Fibroblast of lung (primary cell): ENCODE measurements around the gene ZNF609. TPM values are rescaled to one million over a fixed set of nuclear protein-coding genes. Genes with fewer than 3 reads are reported as not detected.

Source experiments
- DNase-seq, 2 donors: peaks; one replicate each; pipeline versions ENCODE4 v3.0.0 to v3.0.0-alpha.2; 2010; ENCODE audit warnings: low read depth in 2 of 2
- H2AFZ ChIP-seq: 2 replicates; pipeline ENCODE4 v1.5.1; 2012; ENCODE audit warnings: low read length, control low read depth, inconsistent platforms
- H3K27ac ChIP-seq: 2 replicates; pipeline ENCODE4 v1.5.1; 2011; ENCODE audit warnings: low read length, control low read depth; ENCODE audit not compliant: insufficient read depth
- H3K27me3 ChIP-seq: 2 replicates; pipeline ENCODE4 v1.5.1; 2011; ENCODE audit warnings: mild to moderate bottlenecking, low read length; ENCODE audit not compliant: control insufficient read depth, insufficient read depth
- H3K36me3 ChIP-seq: 2 replicates; pipeline ENCODE4 v1.5.1; 2011; ENCODE audit warnings: low read length; ENCODE audit not compliant: control insufficient read depth, insufficient read depth
- H3K4me1 ChIP-seq: 2 replicates; pipeline ENCODE4 v1.5.1; 2011; ENCODE audit warnings: low read length; ENCODE audit not compliant: control insufficient read depth, insufficient read depth; ENCODE audit errors: extremely low read depth
- H3K4me2 ChIP-seq: 2 replicates; pipeline ENCODE4 v1.5.1; 2011; ENCODE audit warnings: low read length, control low read depth; ENCODE audit not compliant: insufficient read depth; ENCODE audit errors: extremely low read depth
- H3K4me3 ChIP-seq, 4 experiments: fragments of 200-600 bp in 1 of 4; sonication (generic) in 1 of 4; replicated peaks in 1 of 4; 2 replicates each; pipeline ENCODE4 v1.5.1; 2011 to 2016; ENCODE audit warnings: low read length in 4 of 4, low read depth in 3 of 4, mild to moderate bottlenecking in 3 of 4, control low read depth in 2 of 4, inconsistent platforms in 1 of 4, mixed read lengths in 1 of 4; ENCODE audit not compliant: insufficient read depth in 1 of 4; ENCODE audit errors: control extremely low read depth in 1 of 4
- H3K79me2 ChIP-seq: 2 replicates; pipeline ENCODE4 v1.5.1; 2012; ENCODE audit warnings: mild to moderate bottlenecking, low read length, inconsistent platforms; ENCODE audit not compliant: control insufficient read depth, insufficient read depth
- H3K9ac ChIP-seq: 2 replicates; pipeline ENCODE4 v1.5.1; 2011; ENCODE audit warnings: mild to moderate bottlenecking, low read length, control low read depth; ENCODE audit not compliant: insufficient read depth
- H3K9me3 ChIP-seq: 2 replicates; pipeline ENCODE4 v1.5.1; 2012; ENCODE audit warnings: low read depth, low read length; ENCODE audit not compliant: control insufficient read depth, insufficient read depth
- H4K20me1 ChIP-seq: 2 replicates; pipeline ENCODE4 v1.5.1; 2011; ENCODE audit warnings: low read length; ENCODE audit not compliant: control insufficient read depth, insufficient read depth; ENCODE audit errors: extremely low read depth
- EZH2 ChIP-seq: IDR thresholded peaks from 2 replicates; pipeline ENCODE4 v1.5.1; 2012; ENCODE audit warnings: low read length, control low read depth, mild to moderate bottlenecking; ENCODE audit errors: missing control alignments
- polyA plus RNA-seq, 2 donors: library from polyadenylated mRNA; depleted of rRNA in 1 of 2; stranded (reverse) in 1 of 2; unstranded in 1 of 2; fragments of >200 nt; gene quantifications; 2 replicates each; pipeline ENCODE4 v1.2.1, GENCODE V29; 2011 to 2012; ENCODE audit warnings: missing spikeins in 1 of 2
- total RNA-seq: library from RNA; depleted of rRNA; stranded (reverse); fragments of >200 nt; gene quantifications from 2 replicates; pipeline ENCODE4 v1.2.1, GENCODE V29; 2014
- TF ChIP-seq, protein P1 (sequence below), 2 donors: IDR thresholded peaks in 1 of 2; conservative IDR thresholded peaks in 1 of 2; 1 replicate in 1 of 2; 2 replicates in 1 of 2; pipeline ENCODE4 v1.5.1; 2011 to 2012; ENCODE audit warnings: low read length in 2 of 2, control low read depth in 1 of 2, inconsistent platforms in 1 of 2, low read depth in 1 of 2, mild to moderate bottlenecking in 1 of 2

Gene ZNF609
- total and polyA plus RNA-seq, 2 donors (not counting 1 experiment from before 2014, with no cell fraction given) = 10.8 to 14.7 TPM

DNA sequence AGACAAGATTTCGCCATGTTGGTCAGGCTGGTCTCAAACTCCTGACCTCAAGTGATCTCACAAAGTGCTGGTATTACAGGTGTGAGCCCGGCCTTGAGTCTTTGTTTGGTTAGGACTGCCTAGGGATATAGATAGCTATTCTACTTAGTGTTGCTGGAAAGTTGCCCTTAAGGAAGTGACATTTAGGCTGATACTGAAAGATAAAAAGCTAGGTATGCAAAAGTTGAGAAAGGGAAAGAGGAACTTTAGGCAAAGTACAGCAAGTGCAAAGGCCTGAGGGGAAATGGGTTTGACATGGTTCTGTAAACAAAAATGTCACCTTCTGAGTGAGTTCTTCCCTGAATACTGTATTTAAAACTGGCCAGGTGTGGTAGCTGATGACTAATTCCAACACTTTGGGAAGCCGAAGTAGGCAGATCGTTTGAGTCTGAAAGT lies 111.5 kb downstream of the ZNF609 start:
- Histone ChIP-seq H3K9me3 (no peaks in the 10 kb centered on the region), H3K4me2 (no peak overlapping the region), H3K79me2 (peaks cover 2% of the 10 kb centered on the region), H2AFZ (no peak overlapping the region), H3K27ac (no peak overlapping the region), H3K4me3 (no peak overlapping the region), H3K27me3 (no peaks in the 10 kb centered on the region), H3K4me1 (peaks cover under 1% of the 10 kb centered on the region), H4K20me1 (peaks cover 2% of the 10 kb centered on the region), H3K9ac (no peak overlapping the region), H3K36me3 (no peaks in the 10 kb centered on the region)
- no peak for TF ChIP-seq EZH2
- TF ChIP-seq, protein P1, sequence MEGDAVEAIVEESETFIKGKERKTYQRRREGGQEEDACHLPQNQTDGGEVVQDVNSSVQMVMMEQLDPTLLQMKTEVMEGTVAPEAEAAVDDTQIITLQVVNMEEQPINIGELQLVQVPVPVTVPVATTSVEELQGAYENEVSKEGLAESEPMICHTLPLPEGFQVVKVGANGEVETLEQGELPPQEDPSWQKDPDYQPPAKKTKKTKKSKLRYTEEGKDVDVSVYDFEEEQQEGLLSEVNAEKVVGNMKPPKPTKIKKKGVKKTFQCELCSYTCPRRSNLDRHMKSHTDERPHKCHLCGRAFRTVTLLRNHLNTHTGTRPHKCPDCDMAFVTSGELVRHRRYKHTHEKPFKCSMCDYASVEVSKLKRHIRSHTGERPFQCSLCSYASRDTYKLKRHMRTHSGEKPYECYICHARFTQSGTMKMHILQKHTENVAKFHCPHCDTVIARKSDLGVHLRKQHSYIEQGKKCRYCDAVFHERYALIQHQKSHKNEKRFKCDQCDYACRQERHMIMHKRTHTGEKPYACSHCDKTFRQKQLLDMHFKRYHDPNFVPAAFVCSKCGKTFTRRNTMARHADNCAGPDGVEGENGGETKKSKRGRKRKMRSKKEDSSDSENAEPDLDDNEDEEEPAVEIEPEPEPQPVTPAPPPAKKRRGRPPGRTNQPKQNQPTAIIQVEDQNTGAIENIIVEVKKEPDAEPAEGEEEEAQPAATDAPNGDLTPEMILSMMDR (conservative IDR thresholded peaks at IDR 0.05 in 1 of 2, IDR thresholded peaks at IDR 0.05 in 1 of 2; ENCODE audit: low read depth in 1 of 2, low read length in 2 of 2) = no peak
- DNase-seq = no peak

DNA sequence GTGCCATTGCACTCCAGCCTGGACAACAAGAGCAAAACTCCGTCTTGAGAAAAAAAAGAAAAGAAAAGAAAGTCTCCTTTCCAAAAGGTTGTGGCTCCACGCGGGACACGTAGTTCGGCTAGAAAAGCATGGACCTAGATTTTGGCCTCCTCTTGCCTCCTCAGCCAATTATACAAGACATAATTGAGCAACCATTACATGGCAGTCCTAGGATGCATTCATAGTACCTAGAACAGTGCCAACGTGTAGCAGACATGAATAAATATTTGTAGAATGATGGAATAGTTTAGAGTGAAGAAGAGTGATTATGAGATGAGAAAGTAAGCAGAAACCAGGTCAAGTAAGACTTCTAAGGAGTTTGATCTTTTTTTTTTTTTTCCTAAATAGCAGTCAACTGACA lies 112.5 kb downstream of the ZNF609 start:
- no peak overlapping the region for H3K4me2 ChIP-seq
- no peaks in the 10 kb centered on the region for H3K36me3 ChIP-seq
- peaks cover 2% of the 10 kb centered on the region for H3K79me2 ChIP-seq
- H4K20me1 ChIP-seq = peaks cover 2% of the 10 kb centered on the region
- TF ChIP-seq, protein P1 (conservative IDR thresholded peaks at IDR 0.05 in 1 of 2, IDR thresholded peaks at IDR 0.05 in 1 of 2; ENCODE audit: low read depth in 1 of 2, low read length in 2 of 2) = no peak
- TF ChIP-seq EZH2 = no peak
- H3K4me3 ChIP-seq = no peak overlapping the region
- H3K27ac ChIP-seq = no peak overlapping the region
- H3K9ac ChIP-seq = no peak overlapping the region
- H3K9me3 ChIP-seq = no peaks in the 10 kb centered on the region
- DNase-seq = no peak
- no peaks in the 10 kb centered on the region for H3K4me1 ChIP-seq
- no peaks in the 10 kb centered on the region for H3K27me3 ChIP-seq
- no peak overlapping the region for H2AFZ ChIP-seq

DNA sequence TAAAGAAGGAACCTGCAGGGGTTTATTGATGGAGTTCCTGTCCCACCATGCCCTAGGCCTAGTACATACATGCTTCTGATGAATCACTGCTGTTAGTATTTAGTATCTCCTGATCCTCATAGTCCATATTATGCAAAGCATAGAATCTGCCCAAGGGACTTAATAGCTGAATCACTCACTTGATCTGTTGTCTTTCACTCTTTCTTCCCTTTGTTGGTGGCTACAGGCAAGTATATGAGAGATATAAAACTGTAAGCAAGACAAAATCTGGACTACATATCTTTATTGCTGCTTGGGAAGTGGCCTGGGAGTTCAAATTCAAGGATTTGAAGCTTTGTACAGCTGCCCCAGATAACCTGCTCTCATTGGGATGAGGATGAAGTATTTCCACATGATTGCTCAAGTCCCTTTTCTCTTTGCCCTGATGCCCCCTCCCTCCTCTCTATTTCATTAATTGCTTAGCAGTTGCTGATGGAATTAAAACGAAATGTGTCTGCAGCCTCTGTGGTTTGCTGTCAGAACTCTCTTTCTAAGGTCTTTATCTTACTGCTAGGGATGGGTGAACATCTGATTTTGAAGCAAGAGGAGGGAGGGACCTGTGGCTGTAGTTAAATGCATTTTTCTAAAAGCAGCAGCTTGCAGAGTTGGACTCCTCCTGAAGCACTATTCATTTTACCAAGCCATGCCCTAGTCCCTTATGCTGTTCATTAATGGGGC lies 114.1 kb downstream of the ZNF609 start:
- no peaks in the 10 kb centered on the region for H3K36me3 ChIP-seq
- H4K20me1 ChIP-seq = no peaks in the 10 kb centered on the region
- H3K4me2 ChIP-seq = no peak overlapping the region
- H3K9ac ChIP-seq = no peak overlapping the region
- H3K27me3 ChIP-seq = no peaks in the 10 kb centered on the region
- H3K27ac ChIP-seq = no peak overlapping the region
- peak; percentile 30 to 47 for DNase-seq
- peaks cover 4% of the 10 kb centered on the region for H3K79me2 ChIP-seq
- H3K4me3 ChIP-seq = no peak overlapping the region
- no peaks in the 10 kb centered on the region for H3K4me1 ChIP-seq
- H2AFZ ChIP-seq = no peak overlapping the region
- no peaks in the 10 kb centered on the region for H3K9me3 ChIP-seq
- TF ChIP-seq, protein P1 (conservative IDR thresholded peaks at IDR 0.05 in 1 of 2, IDR thresholded peaks at IDR 0.05 in 1 of 2; ENCODE audit: low read depth in 1 of 2, low read length in 2 of 2) = no peak
- no peak for TF ChIP-seq EZH2
